ENCODE data around the gene RNF220. TPM values are rescaled to one million over a fixed set of nuclear protein-coding genes. Genes with fewer than 3 reads are reported as not detected.

RNF220 gene
- total RNA-seq, 1 experiment from 2014 or later: 66.6 TPM

- H3K9ac ChIP-seq (ENCODE audit: low read length): no peak overlapping the region
- H3K36me3 ChIP-seq (ENCODE audit: low read depth, low read length): peaks cover 3% of the 10 kb centered on the region; the same call in 1 of the 2 replicates
- no peak overlapping the region for H3K27ac ChIP-seq (ENCODE audit: low read length)
- ChIA-PET POLR2A (ENCODE audit: unreplicated experiment) (no interaction called here), CTCF (no interaction called here)
- H4K20me1 ChIP-seq (ENCODE audit: low read length): no peaks in the 10 kb centered on the region
- no peak for DNase-seq
- H3K4me2 ChIP-seq (ENCODE audit: low read length): no peak overlapping the region
- H3K9me2 ChIP-seq (replicated peaks; ENCODE audit: low read length): no peaks in the 10 kb centered on the region
- intact Hi-C loops (cut with micrococcal nuclease): no loop called here
- no peaks in the 10 kb centered on the region for H3K27me3 ChIP-seq (ENCODE audit: low read length)
- no TSS peak for BruUV-seq (replicated peaks)
- H3F3A ChIP-seq (ENCODE audit: low read length, unreplicated experiment): no peaks in the 10 kb centered on the region
- H2AFZ ChIP-seq (ENCODE audit: low read length): no peak overlapping the region
- peaks cover 31% of the 10 kb centered on the region for H3K4me1 ChIP-seq (ENCODE audit: insufficient read depth, low read length)
- peaks cover 22% of the 10 kb centered on the region for H3K79me2 ChIP-seq (ENCODE audit: low read length)
- no peaks in the 10 kb centered on the region for H3K9me3 ChIP-seq (ENCODE audit: low read length)
- no peak for TF ChIP-seq EZH2phosphoT487 (IDR thresholded peaks at IDR 0.05; ENCODE audit: borderline replicate concordance, low read length)
- TF ChIP-seq EZH2 (IDR thresholded peaks at IDR 0.05; ENCODE audit: low read length, unreplicated experiment): no peak
- no peak for TF ChIP-seq CTCF (conservative IDR thresholded peaks at IDR 0.05; ENCODE audit: low read depth, low read length)
- H3K4me3 ChIP-seq (ENCODE audit: low read length): no peak overlapping the region
- ATAC-seq: no peak
Measured at GRCh38 chr1:44357710-44358109, 47.3 kb upstream of the RNF220 start.

- CTCF ChIA-PET: no interaction called here
- peak overlapping the region; percentile 39; the same call in 1 of the 2 replicates for H2AFZ ChIP-seq (ENCODE audit: low read length)
Measured at GRCh38 chr1:44359234-44359935, 45.7 kb upstream of the RNF220 start.

More at GRCh38 chr1:44359234-44359935, 45.7 kb upstream of the RNF220 start:
- H3K27me3 ChIP-seq (ENCODE audit: low read length): no peaks in the 10 kb centered on the region
- H3K79me2 ChIP-seq (ENCODE audit: low read length): peaks cover 5% of the 10 kb centered on the region
- no peaks in the 10 kb centered on the region for H3K36me3 ChIP-seq (ENCODE audit: low read depth, low read length)
- intact Hi-C loops (cut with micrococcal nuclease): no loop called here
- no peak overlapping the region for H3K27ac ChIP-seq (ENCODE audit: low read length)
- no peak for ATAC-seq
- TF ChIP-seq EZH2phosphoT487 (IDR thresholded peaks at IDR 0.05; ENCODE audit: borderline replicate concordance, low read length): no peak
- no peak for TF ChIP-seq CTCF (conservative IDR thresholded peaks at IDR 0.05; ENCODE audit: low read depth, low read length)
- no peak for TF ChIP-seq EZH2 (IDR thresholded peaks at IDR 0.05; ENCODE audit: low read length, unreplicated experiment)
- BruUV-seq (replicated peaks): no TSS peak
- H3K4me3 ChIP-seq (ENCODE audit: low read length): no peak overlapping the region
- no peaks in the 10 kb centered on the region for H3F3A ChIP-seq (ENCODE audit: low read length, unreplicated experiment)
- H3K4me1 ChIP-seq (ENCODE audit: insufficient read depth, low read length): peaks cover 15% of the 10 kb centered on the region
- H3K9ac ChIP-seq (ENCODE audit: low read length): no peak overlapping the region
- DNase-seq: peak; percentile 50
- peak overlapping the region; percentile 23; the same call in 1 of the 2 replicates for H3K4me2 ChIP-seq (ENCODE audit: low read length)
- H3K9me2 ChIP-seq (replicated peaks; ENCODE audit: low read length): no peaks in the 10 kb centered on the region
- H4K20me1 ChIP-seq (ENCODE audit: low read length): no peaks in the 10 kb centered on the region
- no peaks in the 10 kb centered on the region for H3K9me3 ChIP-seq (ENCODE audit: low read length)
- POLR2A ChIA-PET (ENCODE audit: unreplicated experiment): no interaction called here
